GM23248 (cell line): ENCODE data around the gene CRTAC1. TPM values are rescaled to one million over a fixed set of nuclear protein-coding genes. Genes with fewer than 3 reads are reported as not detected.
A peak's percentile ranks its signal among the peaks of the same experiment; 100 is the strongest.
"Not testable (repeated sequence)": the region's sequence is repeated elsewhere in the genome, so short reads cannot be mapped to it uniquely, and the experiment has no call there.

Source experiments
- DNase-seq: peaks from one replicate; pipeline ENCODE4 v3.0.0-alpha.2; 2015
- H2AFZ ChIP-seq: fragments of 200-600 bp; sonication (generic); 2 replicates; pipeline ENCODE4 v1.6.1; 2016; ENCODE audit warnings: antibody characterized with exemption
- H3F3A ChIP-seq: fragments of 200-600 bp; sonication (generic); 2 replicates; pipeline ENCODE4 v1.6.1; 2016; ENCODE audit warnings: mild to moderate bottlenecking, antibody characterized with exemption, mixed run types; ENCODE audit not compliant: insufficient read depth
- H3K27ac ChIP-seq: fragments of 200-600 bp; sonication (generic); 2 replicates; pipeline ENCODE4 v1.5.1; 2016; ENCODE audit warnings: mild to moderate bottlenecking
- H3K27me3 ChIP-seq: fragments of 200-600 bp; sonication (generic); replicated peaks from 2 replicates; pipeline ENCODE4 v1.6.1; 2016; ENCODE audit warnings: mild to moderate bottlenecking; ENCODE audit not compliant: insufficient read depth
- H3K36me3 ChIP-seq: fragments of 200-600 bp; sonication (generic); 2 replicates; pipeline ENCODE4 v1.6.1; 2016; ENCODE audit warnings: low read depth, mild to moderate bottlenecking
- H3K4me1 ChIP-seq: fragments of 200-600 bp; sonication (generic); 2 replicates; pipeline ENCODE4 v1.6.1; 2016; ENCODE audit warnings: mild to moderate bottlenecking; ENCODE audit not compliant: insufficient read depth
- H3K4me2 ChIP-seq: fragments of 200-600 bp; sonication (generic); one replicate; pipeline ENCODE4 v1.6.1; 2016; ENCODE audit warnings: mild to moderate bottlenecking; ENCODE audit not compliant: unreplicated experiment
- H3K4me3 ChIP-seq: fragments of 200-600 bp; sonication (generic); 2 replicates; pipeline ENCODE4 v1.5.1; 2016; ENCODE audit warnings: mild to moderate bottlenecking
- H3K79me2 ChIP-seq: fragments of 200-600 bp; sonication (generic); 2 replicates; pipeline ENCODE4 v1.6.1; 2016; ENCODE audit warnings: mild to moderate bottlenecking; ENCODE audit not compliant: insufficient read depth
- H3K9ac ChIP-seq: fragments of 200-600 bp; sonication (generic); 2 replicates; pipeline ENCODE4 v1.6.1; 2016; ENCODE audit warnings: mild to moderate bottlenecking
- H3K9me2 ChIP-seq: fragments of 200-600 bp; sonication (generic); 2 replicates; pipeline ENCODE4 v1.6.1; 2016; ENCODE audit warnings: mixed run types, mild to moderate bottlenecking, moderate library complexity; ENCODE audit not compliant: insufficient read depth
- H3K9me3 ChIP-seq: fragments of 200-600 bp; sonication (generic); one replicate; pipeline ENCODE4 v1.6.1; 2017; ENCODE audit warnings: low read depth
- H4K20me1 ChIP-seq: fragments of 200-600 bp; sonication (generic); 2 replicates; pipeline ENCODE4 v1.6.0; 2016; ENCODE audit not compliant: insufficient read depth
- EZH2 ChIP-seq: fragments of 200-600 bp; sonication (generic); IDR thresholded peaks from 2 replicates; pipeline ENCODE4 v1.6.1; 2018; ENCODE audit warnings: antibody characterized with exemption, mild to moderate bottlenecking; ENCODE audit not compliant: insufficient read depth, poor library complexity, severe bottlenecking
- EZH2phosphoT487 ChIP-seq: fragments of 200-600 bp; sonication (generic); IDR thresholded peaks from 2 replicates; pipeline ENCODE4 v1.6.1; 2018; ENCODE audit warnings: antibody characterized with exemption, moderate library complexity, mild to moderate bottlenecking, low read depth; ENCODE audit not compliant: insufficient read depth
- WGBS, 2 experiments: methylation state at CpG; one replicate each; pipeline ENCODE4 v1.1.6; 2015 to 2017; ENCODE audit warnings: low lambda C conversion rate in 2 of 2, low coverage in 1 of 2; ENCODE audit errors: missing lambda C conversion rate in 2 of 2; 5-methylcytosine and 5-hydroxymethylcytosine counted together
- in situ Hi-C: fragments of 300-500 bp; cut with MboI; formaldehyde crosslinking; loops from 2 replicates; pipeline ENCODE4 v1.15.0; 2020
- polyA plus RNA-seq: library from polyadenylated mRNA; unstranded; fragments of >200 nt; fragmentation: Nextera tagmentation; extraction: Ambion mirVana; gene quantifications from 2 replicates; pipeline ENCODE4 v1.2.1, GENCODE V29; 2016
- total RNA-seq: library from RNA; depleted of rRNA; stranded (reverse); fragments of >200 nt; shearing (Covaris generic); gene quantifications from 2 replicates; pipeline ENCODE4 v1.2.3, GENCODE V29; 2014

Gene CRTAC1
- total and polyA plus RNA-seq, 2 experiments from 2014 or later = not detected

DNA sequence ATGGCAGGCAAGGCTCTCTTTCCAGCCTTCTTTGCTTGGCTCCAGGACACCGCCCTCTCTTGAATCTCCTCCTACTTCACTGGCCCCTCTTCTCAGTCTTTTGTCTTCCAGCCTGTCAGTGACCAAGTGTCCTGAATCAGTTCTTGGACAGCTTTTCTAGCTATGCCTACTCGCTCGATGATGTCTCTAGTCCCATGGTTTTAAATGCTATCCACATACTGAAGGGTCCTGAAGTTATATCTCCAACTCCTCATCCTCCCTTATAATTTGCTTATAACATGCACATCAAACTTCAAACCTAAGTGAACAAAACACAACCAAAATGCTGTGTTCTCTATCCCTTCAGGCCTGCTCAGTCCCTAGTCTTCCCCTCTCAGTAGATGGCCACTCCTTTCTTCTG lies 185.7 kb downstream of the CRTAC1 start:
- H2AFZ ChIP-seq = no peak overlapping the region
- peaks cover 11% of the 10 kb centered on the region for H3K4me1 ChIP-seq
- H3K9ac ChIP-seq = no peak overlapping the region
- TF ChIP-seq EZH2 (no peak), EZH2phosphoT487 (no peak)
- no peaks in the 10 kb centered on the region for H3K9me3 ChIP-seq
- 46% methylated on average over 3 of the region's 3 CpGs for WGBS, 2 experiments
- H3K9me2 ChIP-seq = no peaks in the 10 kb centered on the region
- DNase-seq = no peak
- H3K27ac ChIP-seq = no peak overlapping the region
- no peaks in the 10 kb centered on the region for H3K79me2 ChIP-seq
- no peaks in the 10 kb centered on the region for H4K20me1 ChIP-seq
- peaks cover 7% of the 10 kb centered on the region for H3K27me3 ChIP-seq
- no peak overlapping the region for H3K4me3 ChIP-seq
- in situ Hi-C loops = no loop called here
- H3F3A ChIP-seq = no peaks in the 10 kb centered on the region; the same call in 1 of the 2 replicates
- H3K36me3 ChIP-seq = no peaks in the 10 kb centered on the region
- no peak overlapping the region for H3K4me2 ChIP-seq

DNA sequence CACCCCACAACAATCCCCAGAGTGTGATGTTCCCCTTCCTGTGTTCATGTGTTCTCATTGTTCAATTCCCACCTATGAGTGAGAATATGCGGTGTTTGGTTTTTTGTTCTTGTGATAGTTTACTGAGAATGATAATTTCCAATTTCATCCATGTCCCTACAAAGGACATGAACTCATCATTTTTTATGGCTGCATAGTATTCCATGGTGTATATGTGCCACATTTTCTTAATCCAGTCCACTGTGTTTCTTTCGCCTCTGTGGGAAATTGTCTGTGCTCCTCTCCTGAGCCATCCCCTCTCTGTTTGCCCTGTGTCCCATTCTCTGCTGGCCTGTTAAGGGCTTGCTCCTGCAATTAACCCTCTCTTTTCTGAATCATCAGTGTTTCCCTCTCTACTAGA lies 186.4 kb downstream of the CRTAC1 start:
- H3K4me3 ChIP-seq, H3K9me3 ChIP-seq, H3K79me2 ChIP-seq, H3K27me3 ChIP-seq, in situ Hi-C loops, H4K20me1 ChIP-seq, H3K4me2 ChIP-seq, H3K27ac ChIP-seq, H3F3A ChIP-seq, H3K36me3 ChIP-seq, H2AFZ ChIP-seq, H3K9ac ChIP-seq, DNase-seq, H3K9me2 ChIP-seq: not testable (repeated sequence)
- WGBS, 2 experiments = 50 to 55% methylated on average over 1 of the region's 2 CpGs
- peaks cover 11% of the 10 kb centered on the region for H3K4me1 ChIP-seq

GRCh38 chr10:97843281-97843671 lies 187.1 kb downstream of the CRTAC1 start:
- Histone ChIP-seq H3K4me1 (peaks cover 11% of the 10 kb centered on the region), H4K20me1 (no peaks in the 10 kb centered on the region), H3K36me3 (no peaks in the 10 kb centered on the region), H3K9ac (no peak overlapping the region), H3K4me2 (no peak overlapping the region), H3K4me3 (no peak overlapping the region), H2AFZ (no peak overlapping the region), H3K9me3 (no peaks in the 10 kb centered on the region), H3K27me3 (peaks cover 7% of the 10 kb centered on the region), H3K9me2 (no peaks in the 10 kb centered on the region), H3F3A (no peaks in the 10 kb centered on the region; the same call in 1 of the 2 replicates), H3K27ac (no peak overlapping the region), H3K79me2 (no peaks in the 10 kb centered on the region)
- in situ Hi-C loops = no loop called here
- 33 to 42% methylated on average over 2 of the region's 2 CpGs for WGBS, 2 experiments
- TF ChIP-seq EZH2phosphoT487 (no peak), EZH2 (no peak)
- peak; percentile 10 for DNase-seq

DNA sequence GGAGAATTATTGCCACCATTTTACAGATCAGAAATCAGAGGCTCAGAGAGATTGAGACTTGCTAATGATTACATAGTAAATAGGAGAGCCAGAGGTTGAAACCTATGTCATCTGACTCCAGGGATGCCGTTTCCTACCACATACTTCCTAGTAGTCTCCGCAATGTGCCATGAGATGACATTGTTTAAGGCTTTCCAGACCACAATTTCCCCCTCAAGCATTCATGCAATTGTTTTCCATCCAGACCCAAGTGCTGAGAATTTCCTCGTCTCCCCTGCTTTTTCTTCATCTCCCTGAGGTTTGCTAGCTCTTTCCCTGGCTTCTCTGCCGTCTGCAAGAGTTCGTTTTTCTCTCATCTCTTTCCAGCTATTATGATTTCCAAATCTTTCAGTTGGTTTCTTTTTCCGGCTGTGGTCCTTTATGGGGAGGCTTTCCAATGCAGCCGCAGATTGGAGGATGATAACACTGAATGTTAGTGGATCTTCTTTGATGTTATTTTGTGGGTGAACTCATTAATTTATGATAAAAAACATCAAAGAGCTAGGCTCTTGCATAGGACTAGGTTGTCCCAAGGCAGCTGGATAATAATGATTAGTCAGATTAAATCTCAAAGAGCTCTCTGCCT lies 187.7 kb downstream of the CRTAC1 start:
- in situ Hi-C loops = no loop called here
- no peaks in the 10 kb centered on the region for H3K9me3 ChIP-seq
- H3K27me3 ChIP-seq = peaks cover 4% of the 10 kb centered on the region
- no peak overlapping the region for H3K27ac ChIP-seq
- H3K36me3 ChIP-seq = no peaks in the 10 kb centered on the region
- TF ChIP-seq EZH2 (no peak), EZH2phosphoT487 (no peak)
- H3K9me2 ChIP-seq = no peaks in the 10 kb centered on the region
- H2AFZ ChIP-seq = no peak overlapping the region
- 49 to 58% methylated on average over 7 of the region's 7 CpGs for WGBS, 2 experiments
- H3F3A ChIP-seq = no peaks in the 10 kb centered on the region; the same call in 1 of the 2 replicates
- H3K4me3 ChIP-seq = no peak overlapping the region
- DNase-seq = no peak
- no peak overlapping the region for H3K9ac ChIP-seq
- H3K79me2 ChIP-seq = no peaks in the 10 kb centered on the region
- no peak overlapping the region for H3K4me2 ChIP-seq
- H3K4me1 ChIP-seq = peaks cover 11% of the 10 kb centered on the region
- H4K20me1 ChIP-seq = no peaks in the 10 kb centered on the region

GRCh38 chr10:97842114-97842513 lies 188.3 kb downstream of the CRTAC1 start:
- H3K9ac ChIP-seq, H3K4me3 ChIP-seq, H3K79me2 ChIP-seq, H2AFZ ChIP-seq, H4K20me1 ChIP-seq, H3K9me3 ChIP-seq, in situ Hi-C loops, H3K27me3 ChIP-seq, H3K4me2 ChIP-seq, DNase-seq, H3F3A ChIP-seq, H3K9me2 ChIP-seq, H3K27ac ChIP-seq, H3K36me3 ChIP-seq: not testable (repeated sequence)
- H3K4me1 ChIP-seq = peaks cover 11% of the 10 kb centered on the region
- WGBS, 2 experiments = 43 to 49% methylated on average over 2 to 3 of the region's 3 CpGs

GRCh38 chr10:97841166-97841565 lies 189.3 kb downstream of the CRTAC1 start:
- in situ Hi-C loops, H3K4me2 ChIP-seq, H3K27ac ChIP-seq, H4K20me1 ChIP-seq, H3K9ac ChIP-seq, H3K9me2 ChIP-seq, H3F3A ChIP-seq, H3K4me3 ChIP-seq, H2AFZ ChIP-seq, H3K9me3 ChIP-seq, DNase-seq, H3K27me3 ChIP-seq, H3K36me3 ChIP-seq, H3K79me2 ChIP-seq: not testable (repeated sequence)
- 85 to 96% methylated on average over 14 to 22 of the region's 22 CpGs for WGBS, 2 experiments
- H3K4me1 ChIP-seq = peaks cover 11% of the 10 kb centered on the region
